Activated CD8-positive, alpha-beta memory T cell treated with anti-CD3 and anti-CD28 coated beads, Interleukin-2, amount 10 ng/mL, durations not matched to agents 7 days and 5 days (primary cell): ENCODE measurements around the gene ZMYM1. TPM values are rescaled to one million over a fixed set of nuclear protein-coding genes. Genes with fewer than 3 reads are reported as not detected.
A peak's percentile ranks its signal among the peaks of the same experiment; 100 is the strongest.
"Not testable (repeated sequence)": the region's sequence is repeated elsewhere in the genome, so short reads cannot be mapped to it uniquely, and the experiment has no call there.

Source experiments
- ATAC-seq: fragments of 150-1000 bp; cut with Tn5 transposase; one replicate; pipeline ENCODE4 v1.10.0; 2021; ENCODE audit warnings: moderate library complexity
- CTCF ChIA-PET: fragments of 350-600 bp; sonication (Branson Sonifier 250); formaldehyde crosslinking; loops from one replicate; lab custom pipeline; 2021; ENCODE audit warnings: antibody characterized with exemption; lab: Charles Lee
- DNase-seq: peaks from one replicate; pipeline ENCODE4 v3.0.0-alpha.2; 2020
- H3K27ac Mint-ChIP-seq: one replicate; pipeline ENCODE4 v1.8.0; 2021; ENCODE audit warnings: mild to moderate bottlenecking, mixed read lengths
- H3K27me3 Mint-ChIP-seq: one replicate; pipeline ENCODE4 v1.8.0; 2021; ENCODE audit warnings: mixed read lengths
- H3K36me3 Mint-ChIP-seq: one replicate; pipeline ENCODE4 v1.8.0; 2021; ENCODE audit warnings: mild to moderate bottlenecking, mixed read lengths
- H3K4me1 Mint-ChIP-seq: one replicate; pipeline ENCODE4 v1.8.0; 2021; ENCODE audit warnings: mixed read lengths
- H3K4me3 Mint-ChIP-seq: one replicate; pipeline ENCODE4 v1.8.0; 2021; ENCODE audit warnings: mild to moderate bottlenecking, moderate library complexity, mixed read lengths
- H3K9me3 Mint-ChIP-seq: one replicate; pipeline ENCODE4 v1.8.0; 2022; ENCODE audit warnings: low read depth, mixed read lengths
- total RNA-seq, 2 experiments: library from RNA; stranded (reverse); gene quantifications; one replicate each; pipeline ENCODE4 v1.2.3, GENCODE V29; 2021

The ZMYM1 gene
- total RNA-seq, 2 experiments from 2014 or later: 11.7 to 14.5 TPM

GRCh38 chr1:35049116-35049515, 30.1 kb upstream of the ZMYM1 start:
- DNase-seq: no peak
- CTCF ChIA-PET: no interaction called here
- ATAC-seq: no peak
- Mint-ChIP-seq H3K4me3 (no peak overlapping the region), H3K27ac (no peak overlapping the region), H3K36me3 (no peaks in the 10 kb centered on the region), H3K4me1 (peaks cover 5% of the 10 kb centered on the region), H3K27me3 (peaks cover 9% of the 10 kb centered on the region), H3K9me3 (no peaks in the 10 kb centered on the region)

GRCh38 chr1:35053433-35053832, 25.8 kb upstream of the ZMYM1 start:
- Mint-ChIP-seq H3K4me3 (no peak overlapping the region), H3K27me3 (peaks cover 30% of the 10 kb centered on the region), H3K36me3 (no peaks in the 10 kb centered on the region), H3K27ac (no peak overlapping the region), H3K4me1 (no peaks in the 10 kb centered on the region), H3K9me3 (no peaks in the 10 kb centered on the region)
- CTCF ChIA-PET: no interaction called here
- ATAC-seq: no peak
- DNase-seq: no peak

GRCh38 chr1:35054282-35054681, 24.9 kb upstream of the ZMYM1 start:
- H3K4me1 Mint-ChIP-seq, H3K4me3 Mint-ChIP-seq, H3K36me3 Mint-ChIP-seq, CTCF ChIA-PET, H3K9me3 Mint-ChIP-seq, ATAC-seq, DNase-seq, H3K27ac Mint-ChIP-seq: not testable (repeated sequence)
- H3K27me3 Mint-ChIP-seq: peaks cover 31% of the 10 kb centered on the region

GRCh38 chr1:35058321-35058720, 20.9 kb upstream of the ZMYM1 start:
- H3K4me3 Mint-ChIP-seq, H3K4me1 Mint-ChIP-seq, H3K9me3 Mint-ChIP-seq, ATAC-seq, H3K36me3 Mint-ChIP-seq, CTCF ChIA-PET, H3K27ac Mint-ChIP-seq, DNase-seq: not testable (repeated sequence)
- peaks cover 22% of the 10 kb centered on the region for H3K27me3 Mint-ChIP-seq

GRCh38 chr1:35058988-35059387, 20.2 kb upstream of the ZMYM1 start:
- CTCF ChIA-PET: no interaction called here
- no peak for ATAC-seq
- DNase-seq: no peak
- Mint-ChIP-seq H3K27ac (no peak overlapping the region), H3K36me3 (no peaks in the 10 kb centered on the region), H3K9me3 (no peaks in the 10 kb centered on the region), H3K4me1 (peaks cover 3% of the 10 kb centered on the region), H3K27me3 (peaks cover 25% of the 10 kb centered on the region), H3K4me3 (no peak overlapping the region)

- H3K27ac Mint-ChIP-seq: no peak overlapping the region
- H3K36me3 Mint-ChIP-seq: no peaks in the 10 kb centered on the region
- H3K4me3 Mint-ChIP-seq: no peak overlapping the region
- DNase-seq (no peak), ATAC-seq (no peak)
- CTCF ChIA-PET: no interaction called here
- H3K27me3 Mint-ChIP-seq: peaks cover 14% of the 10 kb centered on the region
- no peaks in the 10 kb centered on the region for H3K9me3 Mint-ChIP-seq
- peaks cover 3% of the 10 kb centered on the region for H3K4me1 Mint-ChIP-seq
Observed at GRCh38 chr1:35062518-35063196, 16.5 kb upstream of the ZMYM1 start.

GRCh38 chr1:35064265-35064664, 14.9 kb upstream of the ZMYM1 start:
- DNase-seq (no peak), ATAC-seq (no peak)
- CTCF ChIA-PET: no interaction called here
- Mint-ChIP-seq H3K4me1 (peaks cover 3% of the 10 kb centered on the region), H3K9me3 (no peaks in the 10 kb centered on the region), H3K36me3 (no peaks in the 10 kb centered on the region), H3K4me3 (no peak overlapping the region), H3K27ac (no peak overlapping the region), H3K27me3 (peaks cover 5% of the 10 kb centered on the region)

- no peak overlapping the region for H3K4me3 Mint-ChIP-seq
- no peak overlapping the region for H3K27ac Mint-ChIP-seq
- H3K4me1 Mint-ChIP-seq: no peaks in the 10 kb centered on the region
- DNase-seq: no peak
- H3K36me3 Mint-ChIP-seq: no peaks in the 10 kb centered on the region
- H3K9me3 Mint-ChIP-seq: no peaks in the 10 kb centered on the region
- peaks cover 22% of the 10 kb centered on the region for H3K27me3 Mint-ChIP-seq
- ATAC-seq: no peak
- CTCF ChIA-PET: no interaction called here
Observed at GRCh38 chr1:35069746-35070145, 9.4 kb upstream of the ZMYM1 start.

- Mint-ChIP-seq H3K27me3 (peaks cover 24% of the 10 kb centered on the region), H3K4me1 (peaks cover 5% of the 10 kb centered on the region), H3K9me3 (peaks cover 2% of the 10 kb centered on the region), H3K4me3 (no peak overlapping the region), H3K27ac (no peak overlapping the region), H3K36me3 (peaks cover 6% of the 10 kb centered on the region)
- ATAC-seq: no peak
- CTCF ChIA-PET: no interaction called here
- no peak for DNase-seq
Observed at GRCh38 chr1:35073265-35073811, 5.8 kb upstream of the ZMYM1 start.

- H3K9me3 Mint-ChIP-seq, H3K27ac Mint-ChIP-seq, ATAC-seq, H3K36me3 Mint-ChIP-seq, CTCF ChIA-PET, DNase-seq, H3K4me3 Mint-ChIP-seq: not testable (repeated sequence)
- Mint-ChIP-seq H3K27me3 (peaks cover 19% of the 10 kb centered on the region), H3K4me1 (peaks cover 25% of the 10 kb centered on the region)
Observed at GRCh38 chr1:35076426-35076825, 2.8 kb upstream of the ZMYM1 start.

- Mint-ChIP-seq H3K27ac (peak overlapping the region; percentile 99), H3K4me1 (peaks cover 24% of the 10 kb centered on the region), H3K4me3 (peak overlapping the region; percentile 97), H3K36me3 (peaks cover 15% of the 10 kb centered on the region), H3K9me3 (no peaks in the 10 kb centered on the region), H3K27me3 (peaks cover 2% of the 10 kb centered on the region)
- CTCF ChIA-PET: interaction anchor here (1.6 to 2.3 kb wide), 2 partner anchors 96 to 214 kb away, joined by 3 to 7 read pairs; partner anchors contain the start of gene TMEM35B
- ATAC-seq (no peak), DNase-seq (no peak)
Observed at GRCh38 chr1:35080171-35080854, 1.1 kb downstream of the ZMYM1 start.

GRCh38 chr1:35085421-35085820, 6.2 kb downstream of the ZMYM1 start:
- ATAC-seq: no peak
- DNase-seq: no peak
- CTCF ChIA-PET: interaction anchor here (1.4 kb wide), 1 partner anchor 214 kb away, joined by 4 read pairs; no protein-coding TSS in a partner anchor
- H3K4me1 Mint-ChIP-seq: peaks cover 9% of the 10 kb centered on the region
- no peak overlapping the region for H3K27ac Mint-ChIP-seq
- no peak overlapping the region for H3K4me3 Mint-ChIP-seq
- peaks cover 10% of the 10 kb centered on the region for H3K36me3 Mint-ChIP-seq
- no peaks in the 10 kb centered on the region for H3K9me3 Mint-ChIP-seq
- H3K27me3 Mint-ChIP-seq: no peaks in the 10 kb centered on the region

GRCh38 chr1:35097224-35097623, 18.0 kb downstream of the ZMYM1 start:
- DNase-seq (no peak), ATAC-seq (no peak)
- H3K27ac Mint-ChIP-seq: no peak overlapping the region
- H3K4me1 Mint-ChIP-seq: peaks cover 6% of the 10 kb centered on the region
- CTCF ChIA-PET: no interaction called here
- peaks cover 27% of the 10 kb centered on the region for H3K36me3 Mint-ChIP-seq
- H3K9me3 Mint-ChIP-seq: no peaks in the 10 kb centered on the region
- H3K27me3 Mint-ChIP-seq: no peaks in the 10 kb centered on the region
- H3K4me3 Mint-ChIP-seq: no peak overlapping the region

GRCh38 chr1:35111106-35111505, 31.9 kb downstream of the ZMYM1 start:
- H3K36me3 Mint-ChIP-seq: peaks cover 9% of the 10 kb centered on the region
- CTCF ChIA-PET: no interaction called here
- H3K27me3 Mint-ChIP-seq: no peaks in the 10 kb centered on the region
- H3K9me3 Mint-ChIP-seq: no peaks in the 10 kb centered on the region
- no peak for DNase-seq
- no peak overlapping the region for H3K4me3 Mint-ChIP-seq
- no peak overlapping the region for H3K27ac Mint-ChIP-seq
- no peak for ATAC-seq
- H3K4me1 Mint-ChIP-seq: peaks cover 4% of the 10 kb centered on the region
